Measurements from ENCODE around the gene GRAMD4.

GRAMD4 gene

GRCh38 chr22:46656856-46657654 lies 36.9 kb downstream of the GRAMD4 start:
- no peak for DNase-seq (ENCODE audit: low spot score)

- DNase-seq (ENCODE audit: low spot score) = no peak
Measured at GRCh38 chr22:46657655-46657953, 37.4 kb downstream of the GRAMD4 start.

- no peak for DNase-seq (ENCODE audit: low spot score)
Measured at GRCh38 chr22:46657996-46658947, 38.1 kb downstream of the GRAMD4 start.

- no peak for DNase-seq (ENCODE audit: low spot score)
Measured at GRCh38 chr22:46659059-46659790, 39.0 kb downstream of the GRAMD4 start.

GRCh38 chr22:46659791-46660186 lies 39.6 kb downstream of the GRAMD4 start:
- no peak for DNase-seq (ENCODE audit: low spot score)

- DNase-seq (ENCODE audit: low spot score) = peak; percentile 25
Measured at GRCh38 chr22:46660604-46661201, 40.5 kb downstream of the GRAMD4 start.

GRCh38 chr22:46661221-46661851 lies 41.1 kb downstream of the GRAMD4 start:
- DNase-seq (ENCODE audit: low spot score) = peak; percentile 58

GRCh38 chr22:46662226-46662625 lies 42.0 kb downstream of the GRAMD4 start:
- no peak for DNase-seq (ENCODE audit: low spot score)

GRCh38 chr22:46663001-46663400 lies 42.8 kb downstream of the GRAMD4 start:
- DNase-seq (ENCODE audit: low spot score) = no peak

GRCh38 chr22:46663436-46664100 lies 43.4 kb downstream of the GRAMD4 start:
- no peak for DNase-seq (ENCODE audit: low spot score)

- DNase-seq (ENCODE audit: low spot score) = no peak
Measured at GRCh38 chr22:46664301-46664855, 44.2 kb downstream of the GRAMD4 start.

GRCh38 chr22:46665151-46665695 lies 45.0 kb downstream of the GRAMD4 start:
- DNase-seq (ENCODE audit: low spot score) = no peak

- DNase-seq (ENCODE audit: low spot score) = no peak
Measured at GRCh38 chr22:46665751-46666280, 45.6 kb downstream of the GRAMD4 start.

- DNase-seq (ENCODE audit: low spot score) = no peak
Measured at GRCh38 chr22:46666577-46667244, 46.5 kb downstream of the GRAMD4 start.

- no peak for DNase-seq (ENCODE audit: low spot score)
Measured at GRCh38 chr22:46667245-46667623, 47.0 kb downstream of the GRAMD4 start.

- DNase-seq (ENCODE audit: low spot score) = no peak
Measured at GRCh38 chr22:46668116-46668515, 47.9 kb downstream of the GRAMD4 start.

- DNase-seq (ENCODE audit: low spot score) = no peak
Measured at GRCh38 chr22:46669201-46669600, 49.0 kb downstream of the GRAMD4 start.

- DNase-seq (ENCODE audit: low spot score) = no peak
Measured at GRCh38 chr22:46671824-46672432, 51.7 kb downstream of the GRAMD4 start.

- no peak for DNase-seq (ENCODE audit: low spot score)
Measured at GRCh38 chr22:46672731-46673130, 52.5 kb downstream of the GRAMD4 start.
